Muscle layer of colon (tissue), 2 donors: ENCODE results near the gene FSTL5.

ENCODE experiments used
- H3K27ac ChIP-seq: one replicate; pipeline ENCODE4 v1.7.0; 2013; ENCODE audit warnings: low read depth, mild to moderate bottlenecking, low read length, moderate library complexity
- H3K27me3 ChIP-seq, 2 donors: one replicate each; pipeline ENCODE4 v1.7.0; 2013; ENCODE audit warnings: low read length in 2 of 2, mild to moderate bottlenecking in 2 of 2; ENCODE audit not compliant: insufficient read depth in 2 of 2, control insufficient read depth in 1 of 2
- H3K36me3 ChIP-seq: one replicate; pipeline ENCODE4 v1.7.0; 2013; ENCODE audit warnings: mild to moderate bottlenecking, low read length; ENCODE audit not compliant: insufficient read depth
- H3K4me1 ChIP-seq: one replicate; pipeline ENCODE4 v1.7.0; 2013; ENCODE audit warnings: mild to moderate bottlenecking, low read length; ENCODE audit not compliant: insufficient read depth
- H3K4me3 ChIP-seq, 2 donors: one replicate each; pipeline ENCODE4 v1.7.0; 2013; ENCODE audit warnings: low read length in 2 of 2, low read depth in 1 of 2, mild to moderate bottlenecking in 1 of 2, moderate library complexity in 1 of 2
- H3K9ac ChIP-seq: one replicate; pipeline ENCODE4 v1.7.0; 2013; ENCODE audit warnings: low read length
- H3K9me3 ChIP-seq: one replicate; pipeline ENCODE4 v1.7.0; 2013; ENCODE audit warnings: mild to moderate bottlenecking, low read length
- donor health status: abdominal sarcoma.
- donor health status: Adenocarcinoma of cecum.

FSTL5 gene

GRCh38 chr4:161498155-161498554 is 665.6 kb downstream of the FSTL5 start:
- Histone ChIP-seq H3K36me3 (no peaks in the 10 kb centered on the region), H3K27me3 (no peaks in the 10 kb centered on the region), H3K27ac (no peak overlapping the region), H3K4me3 (no peak overlapping the region), H3K4me1 (no peaks in the 10 kb centered on the region), H3K9me3 (no peaks in the 10 kb centered on the region), H3K9ac (no peak overlapping the region)

DNA sequence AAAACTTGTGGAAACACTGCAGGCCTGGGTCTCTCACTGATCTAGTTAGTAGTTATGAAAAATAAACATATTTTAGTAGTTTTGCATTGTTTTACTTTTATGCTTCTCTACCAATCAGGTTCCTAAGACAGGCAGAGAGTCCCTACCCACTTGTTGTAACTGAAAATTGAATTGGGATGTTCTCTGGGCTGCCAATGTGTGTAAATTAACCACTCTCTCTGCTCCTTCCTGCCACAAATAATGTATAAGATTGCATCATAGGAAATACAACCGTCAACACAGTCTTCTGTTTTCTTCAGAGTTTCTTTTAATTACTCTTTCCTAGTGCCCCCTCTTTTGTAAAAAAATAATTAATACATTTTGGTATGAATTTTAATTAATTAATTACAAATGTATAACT is 677.3 kb downstream of the FSTL5 start:
- Histone ChIP-seq H3K27ac (no peak overlapping the region), H3K9me3 (no peaks in the 10 kb centered on the region), H3K4me1 (no peaks in the 10 kb centered on the region), H3K36me3 (no peaks in the 10 kb centered on the region), H3K4me3 (no peak overlapping the region), H3K27me3 (no peaks in the 10 kb centered on the region), H3K9ac (no peak overlapping the region)

DNA sequence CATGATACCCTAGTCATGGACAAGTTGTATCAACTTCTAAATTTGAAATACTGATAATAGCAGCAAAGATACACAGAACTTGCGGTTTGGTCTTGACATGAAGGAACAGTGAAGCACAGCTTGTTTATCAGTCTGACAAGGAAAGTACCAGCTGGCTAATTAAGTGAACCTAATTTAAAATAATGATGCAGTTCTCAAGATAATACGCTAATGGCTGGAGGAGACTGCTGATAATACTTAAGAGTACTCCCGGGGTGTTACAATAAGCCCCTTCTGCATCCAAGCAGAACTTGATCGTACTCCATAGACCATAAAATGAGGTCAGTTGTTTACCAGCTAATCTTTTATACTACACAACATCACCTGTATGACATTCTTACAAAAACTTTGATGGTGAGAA is 697.5 kb downstream of the FSTL5 start:
- H3K36me3 ChIP-seq: no peaks in the 10 kb centered on the region
- no peak overlapping the region for H3K27ac ChIP-seq
- H3K9me3 ChIP-seq: no peaks in the 10 kb centered on the region
- no peaks in the 10 kb centered on the region for H3K4me1 ChIP-seq
- no peak overlapping the region for H3K4me3 ChIP-seq
- no peak overlapping the region for H3K9ac ChIP-seq
- H3K27me3 ChIP-seq: no peaks in the 10 kb centered on the region

DNA sequence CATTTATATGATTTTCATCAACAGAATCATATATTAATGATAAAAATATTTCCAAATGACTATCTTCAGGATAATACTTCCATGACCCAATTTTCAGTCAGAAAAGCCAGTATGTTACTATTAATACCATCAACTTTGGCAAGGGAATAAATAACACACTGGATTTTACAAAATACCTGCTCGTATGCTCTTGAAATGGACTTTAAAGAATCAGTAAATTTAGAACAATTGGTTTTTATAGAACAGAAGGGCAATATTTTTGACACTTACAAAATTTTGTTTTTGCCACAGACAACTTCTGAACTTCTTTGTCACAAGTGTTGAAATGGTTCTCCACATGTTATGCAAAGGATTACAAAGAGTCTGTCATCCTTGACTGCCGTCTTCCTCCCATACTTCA is 700.4 kb downstream of the FSTL5 start:
- Histone ChIP-seq H3K27ac (no peak overlapping the region), H3K9ac (no peak overlapping the region), H3K4me1 (no peaks in the 10 kb centered on the region), H3K36me3 (no peaks in the 10 kb centered on the region), H3K9me3 (no peaks in the 10 kb centered on the region), H3K4me3 (no peak overlapping the region), H3K27me3 (no peaks in the 10 kb centered on the region)

DNA sequence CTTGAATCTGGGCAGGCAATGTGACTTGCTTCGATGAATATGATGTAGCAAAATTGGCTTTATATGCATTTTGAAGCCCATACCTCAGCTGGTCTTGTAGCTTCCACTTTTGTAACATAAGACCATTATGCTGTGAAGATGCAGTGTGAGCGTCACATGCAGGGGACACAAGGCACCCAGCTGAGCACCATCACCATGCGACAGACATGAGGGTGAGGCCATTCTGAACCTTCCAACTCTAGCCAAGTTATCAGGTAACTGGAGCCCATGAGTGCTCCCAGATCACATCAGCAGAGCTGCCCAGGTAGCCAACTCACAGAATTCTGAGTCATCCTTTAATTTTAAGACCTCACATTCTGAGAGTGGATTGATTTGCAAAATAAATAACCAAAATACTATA is 705.9 kb downstream of the FSTL5 start:
- Histone ChIP-seq H3K9ac (no peak overlapping the region), H3K27ac (no peak overlapping the region), H3K36me3 (no peaks in the 10 kb centered on the region), H3K4me3 (no peak overlapping the region), H3K9me3 (no peaks in the 10 kb centered on the region), H3K27me3 (no peaks in the 10 kb centered on the region), H3K4me1 (no peaks in the 10 kb centered on the region)

DNA sequence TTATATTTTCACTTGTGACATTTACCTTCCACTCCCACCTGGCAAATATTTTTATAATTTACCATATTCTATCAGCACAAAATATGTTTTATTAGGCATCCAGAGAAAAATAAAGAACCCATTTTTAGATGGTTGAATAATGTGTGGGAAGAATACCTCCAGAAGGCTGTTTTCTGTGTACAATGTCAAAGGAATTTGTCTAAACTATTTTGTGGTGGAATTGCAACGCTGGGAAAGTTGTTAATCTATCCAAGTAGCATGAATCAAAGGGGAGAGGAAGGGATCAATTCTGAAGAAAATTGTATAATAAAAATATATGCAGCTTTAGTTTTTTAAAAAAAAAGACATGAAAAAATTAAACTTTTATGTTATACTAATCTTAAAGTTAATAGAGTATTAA is 706.5 kb downstream of the FSTL5 start:
- H3K4me3 ChIP-seq: no peak overlapping the region
- no peaks in the 10 kb centered on the region for H3K4me1 ChIP-seq
- H3K27ac ChIP-seq: no peak overlapping the region
- no peaks in the 10 kb centered on the region for H3K27me3 ChIP-seq
- no peaks in the 10 kb centered on the region for H3K36me3 ChIP-seq
- H3K9ac ChIP-seq: no peak overlapping the region
- no peaks in the 10 kb centered on the region for H3K9me3 ChIP-seq

- no peak overlapping the region for H3K9ac ChIP-seq
- H3K27ac ChIP-seq: no peak overlapping the region
- H3K9me3 ChIP-seq: no peaks in the 10 kb centered on the region
- H3K4me1 ChIP-seq: no peaks in the 10 kb centered on the region
- H3K36me3 ChIP-seq: no peaks in the 10 kb centered on the region
- H3K4me3 ChIP-seq: no peak overlapping the region
- no peaks in the 10 kb centered on the region for H3K27me3 ChIP-seq
Observed at GRCh38 chr4:161454860-161455259, 708.9 kb downstream of the FSTL5 start.

GRCh38 chr4:161448550-161449180 is 715.1 kb downstream of the FSTL5 start:
- Histone ChIP-seq H3K36me3 (no peaks in the 10 kb centered on the region), H3K27me3 (no peaks in the 10 kb centered on the region), H3K27ac (no peak overlapping the region), H3K4me1 (no peaks in the 10 kb centered on the region), H3K9ac (no peak overlapping the region), H3K4me3 (no peak overlapping the region), H3K9me3 (no peaks in the 10 kb centered on the region)

DNA sequence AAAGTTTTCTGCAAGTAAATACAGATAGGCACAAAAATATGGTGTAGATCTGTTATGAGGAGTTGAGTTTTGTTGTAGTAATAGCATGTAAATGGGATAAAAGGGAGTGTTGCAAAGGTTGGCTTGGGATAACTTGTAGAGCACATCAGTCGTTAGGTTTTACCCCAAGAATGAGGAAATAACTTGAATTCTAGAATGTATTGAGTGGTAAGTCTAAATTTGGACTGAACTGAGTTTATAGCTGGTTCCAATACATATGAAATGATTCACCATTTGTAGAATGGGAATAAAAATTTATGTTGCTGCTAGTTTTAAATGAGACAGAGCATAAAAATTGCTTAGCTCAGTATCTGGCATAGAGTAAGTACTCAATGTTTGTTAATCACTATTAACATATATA is 719.2 kb downstream of the FSTL5 start:
- no peaks in the 10 kb centered on the region for H3K36me3 ChIP-seq
- H3K9me3 ChIP-seq: no peaks in the 10 kb centered on the region
- no peaks in the 10 kb centered on the region for H3K4me1 ChIP-seq

DNA sequence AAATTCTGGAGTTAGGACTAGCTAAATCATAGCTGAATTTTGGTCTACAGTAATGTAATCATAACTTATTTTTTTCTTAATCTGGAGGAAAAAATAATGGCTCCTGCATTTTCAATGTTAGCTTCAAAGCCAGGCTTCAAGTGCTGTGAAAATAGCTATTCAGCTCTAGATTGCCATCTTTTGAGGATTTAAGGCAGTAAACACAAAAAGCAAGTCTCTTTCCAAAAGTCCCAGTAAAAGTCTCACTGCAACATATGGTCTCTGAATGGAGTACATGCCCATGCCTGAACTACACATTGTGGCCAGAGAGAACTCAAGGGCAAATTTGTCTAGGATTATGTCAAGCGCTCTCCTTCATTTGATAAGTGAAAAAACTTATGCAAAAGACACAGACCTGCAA is 720.9 kb downstream of the FSTL5 start:
- Histone ChIP-seq H3K27me3 (no peaks in the 10 kb centered on the region), H3K4me3 (no peak overlapping the region), H3K9ac (no peak overlapping the region), H3K27ac (no peak overlapping the region), H3K36me3 (no peaks in the 10 kb centered on the region), H3K9me3 (no peaks in the 10 kb centered on the region), H3K4me1 (no peaks in the 10 kb centered on the region)

More for the DNA sequence above, 719.2 kb downstream of the FSTL5 start:
- Histone ChIP-seq H3K27ac (no peak overlapping the region), H3K9ac (no peak overlapping the region), H3K4me3 (no peak overlapping the region), H3K27me3 (no peaks in the 10 kb centered on the region)

GRCh38 chr4:161438096-161438495 is 725.7 kb downstream of the FSTL5 start:
- H3K9ac ChIP-seq: no peak overlapping the region
- no peaks in the 10 kb centered on the region for H3K27me3 ChIP-seq
- H3K4me1 ChIP-seq: no peaks in the 10 kb centered on the region
- no peaks in the 10 kb centered on the region for H3K9me3 ChIP-seq
- no peak overlapping the region for H3K27ac ChIP-seq
- no peaks in the 10 kb centered on the region for H3K36me3 ChIP-seq
- no peak overlapping the region for H3K4me3 ChIP-seq

- H3K4me3 ChIP-seq: no peak overlapping the region
- no peak overlapping the region for H3K27ac ChIP-seq
- H3K9me3 ChIP-seq: no peaks in the 10 kb centered on the region
- H3K36me3 ChIP-seq: no peaks in the 10 kb centered on the region
- H3K4me1 ChIP-seq: no peaks in the 10 kb centered on the region
- no peaks in the 10 kb centered on the region for H3K27me3 ChIP-seq
- H3K9ac ChIP-seq: no peak overlapping the region
Observed at GRCh38 chr4:161428180-161428965, 735.4 kb downstream of the FSTL5 start.
